IPS-20b (cell line): ENCODE data around the gene MICAL3.

Source experiments
- H3K27ac ChIP-seq: one replicate; pipeline ENCODE4 v1.5.1; 2013; ENCODE audit warnings: low read length
- H3K27me3 ChIP-seq: 2 replicates; pipeline ENCODE4 v1.6.1; 2013; ENCODE audit warnings: mild to moderate bottlenecking, low read length, inconsistent platforms; ENCODE audit not compliant: insufficient read depth
- H3K36me3 ChIP-seq: 2 replicates; pipeline ENCODE4 v1.6.1; 2013; ENCODE audit warnings: low read depth, mild to moderate bottlenecking, inconsistent platforms, low read length, moderate library complexity; ENCODE audit not compliant: insufficient read depth
- H3K4me1 ChIP-seq: 2 replicates; pipeline ENCODE4 v1.6.1; 2013; ENCODE audit warnings: mild to moderate bottlenecking, control low read depth, inconsistent platforms, low read length, moderate library complexity; ENCODE audit not compliant: insufficient read depth
- H3K4me3 ChIP-seq: 2 replicates; pipeline ENCODE4 v1.5.1; 2013; ENCODE audit warnings: mild to moderate bottlenecking, low read length, inconsistent platforms
- H3K9ac ChIP-seq: 2 replicates; pipeline ENCODE4 v1.6.1; 2013; ENCODE audit warnings: low read depth, mild to moderate bottlenecking, inconsistent platforms, low read length, moderate library complexity
- H3K9me3 ChIP-seq: 2 replicates; pipeline ENCODE4 v1.6.1; 2013; ENCODE audit warnings: mild to moderate bottlenecking, low read depth, low read length, inconsistent platforms; ENCODE audit not compliant: insufficient read depth

Gene MICAL3

GRCh38 chr22:17872471-17872870, 151.9 kb downstream of the MICAL3 start:
- Histone ChIP-seq H3K4me1 (no peaks in the 10 kb centered on the region), H3K27me3 (peaks cover 34% of the 10 kb centered on the region), H3K9me3 (no peaks in the 10 kb centered on the region), H3K27ac (no peak overlapping the region), H3K36me3 (peaks cover 56% of the 10 kb centered on the region), H3K4me3 (no peak overlapping the region), H3K9ac (no peak overlapping the region)

GRCh38 chr22:17871726-17872458, 152.5 kb downstream of the MICAL3 start:
- Histone ChIP-seq H3K4me3 (no peak overlapping the region), H3K27me3 (peaks cover 28% of the 10 kb centered on the region), H3K9ac (no peak overlapping the region), H3K36me3 (peaks cover 56% of the 10 kb centered on the region), H3K4me1 (no peaks in the 10 kb centered on the region), H3K27ac (no peak overlapping the region), H3K9me3 (no peaks in the 10 kb centered on the region)

- Histone ChIP-seq H3K27me3 (peaks cover 14% of the 10 kb centered on the region), H3K36me3 (peaks cover 56% of the 10 kb centered on the region), H3K4me3 (no peak overlapping the region), H3K9ac (no peak overlapping the region), H3K4me1 (no peaks in the 10 kb centered on the region), H3K27ac (no peak overlapping the region), H3K9me3 (no peaks in the 10 kb centered on the region)
Observed at GRCh38 chr22:17870407-17870806, 154.0 kb downstream of the MICAL3 start.

GRCh38 chr22:17869285-17870096, 154.9 kb downstream of the MICAL3 start:
- Histone ChIP-seq H3K27me3 (peaks cover 6% of the 10 kb centered on the region), H3K36me3 (peaks cover 51% of the 10 kb centered on the region), H3K9ac (no peak overlapping the region), H3K4me1 (no peaks in the 10 kb centered on the region), H3K27ac (no peak overlapping the region), H3K9me3 (no peaks in the 10 kb centered on the region), H3K4me3 (no peak overlapping the region)

- H3K9me3 ChIP-seq: no peaks in the 10 kb centered on the region
- H3K9ac ChIP-seq: no peak overlapping the region
- H3K4me3 ChIP-seq: no peak overlapping the region
- no peaks in the 10 kb centered on the region; the same call in 1 of the 2 replicates for H3K27me3 ChIP-seq
- peaks cover 54% of the 10 kb centered on the region for H3K36me3 ChIP-seq
- no peak overlapping the region for H3K27ac ChIP-seq
- no peaks in the 10 kb centered on the region for H3K4me1 ChIP-seq
Observed at GRCh38 chr22:17868771-17869170, 155.6 kb downstream of the MICAL3 start.

GRCh38 chr22:17867160-17867785, 157.1 kb downstream of the MICAL3 start:
- H3K36me3 ChIP-seq: peaks cover 56% of the 10 kb centered on the region
- H3K9ac ChIP-seq: no peak overlapping the region

GRCh38 chr22:17866621-17867020, 157.7 kb downstream of the MICAL3 start:
- Histone ChIP-seq H3K27me3 (no peaks in the 10 kb centered on the region), H3K4me1 (no peaks in the 10 kb centered on the region), H3K4me3 (no peak overlapping the region), H3K27ac (no peak overlapping the region), H3K9ac (no peak overlapping the region), H3K36me3 (peaks cover 50% of the 10 kb centered on the region), H3K9me3 (no peaks in the 10 kb centered on the region)

More at GRCh38 chr22:17867160-17867785, 157.1 kb downstream of the MICAL3 start:
- no peak overlapping the region for H3K27ac ChIP-seq
- no peaks in the 10 kb centered on the region for H3K27me3 ChIP-seq
- no peak overlapping the region for H3K4me3 ChIP-seq
- no peaks in the 10 kb centered on the region for H3K4me1 ChIP-seq
- no peaks in the 10 kb centered on the region for H3K9me3 ChIP-seq

GRCh38 chr22:17866127-17866526, 158.2 kb downstream of the MICAL3 start:
- Histone ChIP-seq H3K4me1 (no peaks in the 10 kb centered on the region), H3K27ac (no peak overlapping the region)

GRCh38 chr22:17865183-17866055, 158.9 kb downstream of the MICAL3 start:
- Histone ChIP-seq H3K4me3 (no peak overlapping the region), H3K27ac (no peak overlapping the region), H3K36me3 (peaks cover 39% of the 10 kb centered on the region), H3K9me3 (no peaks in the 10 kb centered on the region), H3K4me1 (no peaks in the 10 kb centered on the region), H3K9ac (no peak overlapping the region), H3K27me3 (no peaks in the 10 kb centered on the region)

More at GRCh38 chr22:17866127-17866526, 158.2 kb downstream of the MICAL3 start:
- no peak overlapping the region for H3K9ac ChIP-seq
- no peaks in the 10 kb centered on the region for H3K9me3 ChIP-seq
- peaks cover 46% of the 10 kb centered on the region for H3K36me3 ChIP-seq
- H3K4me3 ChIP-seq: no peak overlapping the region
- H3K27me3 ChIP-seq: no peaks in the 10 kb centered on the region

- no peak overlapping the region for H3K4me3 ChIP-seq
- no peaks in the 10 kb centered on the region for H3K9me3 ChIP-seq
- H3K27ac ChIP-seq: no peak overlapping the region
- peaks cover 31% of the 10 kb centered on the region for H3K36me3 ChIP-seq
- H3K4me1 ChIP-seq: no peaks in the 10 kb centered on the region
- no peaks in the 10 kb centered on the region for H3K27me3 ChIP-seq
- no peak overlapping the region for H3K9ac ChIP-seq
Observed at GRCh38 chr22:17864398-17865182, 159.8 kb downstream of the MICAL3 start.
